B cell (primary cell): Measurements from ENCODE around the gene IL3RA. TPM values are rescaled to one million over a fixed set of nuclear protein-coding genes. Genes with fewer than 3 reads are reported as not detected.

ENCODE experiments used
- ATAC-seq: fragments of 200-7000 bp; cut with Tn5 transposase; one replicate; pipeline ENCODE4 v1.10.0; 2021; ENCODE audit warnings: low read depth, mild to moderate bottlenecking, moderate number of reproducible peaks, moderate library complexity
- CTCF ChIA-PET: fragments of 350-600 bp; sonication (Branson Sonifier 250); formaldehyde crosslinking; loops from one replicate; lab custom pipeline; 2021; ENCODE audit warnings: antibody characterized with exemption, inconsistent platforms; lab: Charles Lee
- POLR2A ChIA-PET: fragments of 350-600 bp; sonication (Branson Sonifier 250); formaldehyde crosslinking; loops from one replicate; lab custom pipeline; 2021; ENCODE audit warnings: antibody characterized with exemption; lab: Charles Lee
- DNase-seq: peaks from one replicate; pipeline ENCODE4 v3.0.0; 2013
- H2AFZ ChIP-seq: 2 replicates; pipeline ENCODE4 v1.6.1; 2012; ENCODE audit warnings: mild to moderate bottlenecking, low read depth, low read length; ENCODE audit not compliant: insufficient read depth, poor library complexity, severe bottlenecking
- H3K27ac ChIP-seq, 2 donors: 1 replicate in 1 of 2; 2 replicates in 1 of 2; pipeline ENCODE4 v1.5.1; 2012 to 2013; ENCODE audit warnings: low read length in 2 of 2, mild to moderate bottlenecking in 2 of 2, moderate library complexity in 1 of 2
- H3K27me3 ChIP-seq, 4 experiments: fragments of 200-600 bp in 1 of 4; sonication (generic) in 1 of 4; replicated peaks in 1 of 4; 1 replicate in 2 of 4; 2 replicates in 2 of 4; pipeline versions ENCODE4 v1.6.1 to v1.7.0; 2013 to 2016; ENCODE audit warnings: low read length in 3 of 4, mild to moderate bottlenecking in 2 of 4, mixed read lengths in 1 of 4, moderate library complexity in 1 of 4; ENCODE audit not compliant: insufficient read depth in 4 of 4, control insufficient read depth in 3 of 4; ENCODE audit errors: control extremely low read depth in 1 of 4
- H3K36me3 ChIP-seq, 2 experiments: replicated peaks in 1 of 2; 1 replicate in 1 of 2; 2 replicates in 1 of 2; pipeline versions ENCODE4 v1.6.1 to v1.7.1; 2013; ENCODE audit warnings: low read length in 1 of 2; ENCODE audit not compliant: insufficient read depth in 2 of 2, control insufficient read depth in 1 of 2; ENCODE audit errors: control extremely low read depth in 1 of 2, extremely low read depth in 1 of 2
- H3K4me1 ChIP-seq, 2 donors: fragments of 200-600 bp in 1 of 2; sonication (generic) in 1 of 2; 1 replicate in 1 of 2; 2 replicates in 1 of 2; pipeline versions ENCODE4 v1.5.1 to v1.6.1; 2013 to 2017; ENCODE audit warnings: low read length in 2 of 2; ENCODE audit not compliant: control insufficient read depth in 2 of 2, insufficient read depth in 2 of 2
- H3K4me2 ChIP-seq: replicated peaks from 2 replicates; pipeline ENCODE3; 2012; ENCODE audit warnings: mild to moderate bottlenecking, low read depth, low read length; ENCODE audit not compliant: poor library complexity, severe bottlenecking
- H3K4me3 ChIP-seq, 5 experiments: fragments of 200-600 bp in 1 of 5; sonication (generic) in 1 of 5; 1 replicate in 3 of 5; 2 replicates in 2 of 5; pipeline versions ENCODE4 v1.5.1 to v1.7.0; 2011 to 2016; ENCODE audit warnings: low read length in 4 of 5, mild to moderate bottlenecking in 4 of 5, low read depth in 2 of 5, control low read depth in 1 of 5, moderate library complexity in 1 of 5; ENCODE audit not compliant: insufficient read depth in 1 of 5; ENCODE audit errors: control extremely low read depth in 1 of 5, extremely low read depth in 1 of 5
- H3K79me2 ChIP-seq: fragments of 200-600 bp; sonication (generic); one replicate; pipeline ENCODE4 v1.6.0; 2016; ENCODE audit warnings: low read length; ENCODE audit not compliant: control insufficient read depth, insufficient read depth
- H3K9ac ChIP-seq: fragments of 200-600 bp; sonication (generic); 2 replicates; pipeline ENCODE4 v1.6.1; 2017; ENCODE audit warnings: mild to moderate bottlenecking, low read length, moderate library complexity
- H3K9me3 ChIP-seq, 3 donors: one replicate each; pipeline versions ENCODE4 v1.6.1 to v1.7.1; 2013; ENCODE audit warnings: low read length in 2 of 3; ENCODE audit not compliant: control insufficient read depth in 2 of 3, insufficient read depth in 1 of 3; ENCODE audit errors: control extremely low read depth in 1 of 3
- H4K20me1 ChIP-seq: 2 replicates; pipeline ENCODE4 v1.6.0; 2012; ENCODE audit warnings: mild to moderate bottlenecking, low read length; ENCODE audit not compliant: insufficient read depth, control insufficient read depth, poor library complexity, severe bottlenecking
- H3K27ac Mint-ChIP-seq: one replicate; pipeline ENCODE4 v1.8.0; 2021; ENCODE audit warnings: mixed read lengths
- H3K27me3 Mint-ChIP-seq: one replicate; pipeline ENCODE4 v1.8.0; 2021; ENCODE audit warnings: mixed read lengths
- H3K4me1 Mint-ChIP-seq: one replicate; pipeline ENCODE4 v1.8.0; 2021; ENCODE audit warnings: mixed read lengths
- H3K4me3 Mint-ChIP-seq: one replicate; pipeline ENCODE4 v1.8.0; 2021; ENCODE audit warnings: mixed read lengths
- H3K9me3 Mint-ChIP-seq: one replicate; pipeline ENCODE4 v1.8.0; 2022; ENCODE audit warnings: mixed read lengths; ENCODE audit not compliant: insufficient read depth
- CTCF ChIP-seq: fragments of 200-600 bp; IDR thresholded peaks from one replicate; pipeline ENCODE4 v1.8.0; 2022; ENCODE audit warnings: antibody characterized with exemption, mild to moderate bottlenecking
- EZH2 ChIP-seq: IDR thresholded peaks from 2 replicates; pipeline ENCODE4 v1.6.1; 2012; ENCODE audit warnings: borderline replicate concordance, low read depth, mild to moderate bottlenecking, moderate library complexity, low read length; ENCODE audit not compliant: insufficient read depth, poor library complexity, severe bottlenecking
- WGBS: methylation state at CpG from one replicate; pipeline ENCODE4 v1.1.5; 2013; ENCODE audit warnings: missing lambda C conversion rate; ENCODE audit not compliant: insufficient coverage; 5-methylcytosine and 5-hydroxymethylcytosine counted together
- intact Hi-C: fragments of 100-400 bp; cut with micrococcal nuclease; formaldehyde crosslinking; loops from one replicate; pipeline ENCODE4 v1.10.0; 2022
- polyA plus RNA-seq: library from polyadenylated mRNA; depleted of rRNA; stranded (reverse); fragments of >200 nt; gene quantifications from 2 replicates; pipeline ENCODE4 v1.2.3, GENCODE V29; 2012
- total RNA-seq, 2 donors: library from RNA; stranded (reverse); fragments of 120-200 nt in 1 of 2; gene quantifications; 1 replicate in 1 of 2; 2 replicates in 1 of 2; pipeline versions ENCODE4 v1.2.3 to v1.2.4, GENCODE V29; 2013 to 2022

The IL3RA gene
- total and polyA plus RNA-seq, 2 donors (not counting 1 experiment from before 2014, with no cell fraction given) = 1.6 to 31.6 TPM

GRCh38 chrX:1358793-1359476 lies 22.4 kb downstream of the IL3RA start:
- ChIA-PET CTCF (no interaction called here), POLR2A (no interaction called here)
- Histone ChIP-seq H3K27me3 (no peaks in the 10 kb centered on the region), H3K9ac (no peak overlapping the region), H3K27ac (no peak overlapping the region), H3K9me3 (peaks cover 0 to 16% (median 0%) of the 10 kb centered on the region in 3 donors), H3K36me3 (peaks cover 0 to 9% of the 10 kb centered on the region in 2 experiments), H3K79me2 (no peaks in the 10 kb centered on the region), H3K4me3 (no peak overlapping the region), H3K4me1 (no peaks in the 10 kb centered on the region), H4K20me1 (no peaks in the 10 kb centered on the region), H3K4me2 (no peak overlapping the region), H2AFZ (no peak overlapping the region)
- Mint-ChIP-seq H3K4me3 (no peak overlapping the region), H3K27me3 (no peaks in the 10 kb centered on the region), H3K9me3 (no peaks in the 10 kb centered on the region), H3K4me1 (no peaks in the 10 kb centered on the region), H3K27ac (no peak overlapping the region)
- no peak for DNase-seq
- intact Hi-C loops = no loop called here
- TF ChIP-seq EZH2 (no peak), CTCF (no peak)
- WGBS = 83% methylated on average over 3 of the region's 6 CpGs
- ATAC-seq = no peak

DNA sequence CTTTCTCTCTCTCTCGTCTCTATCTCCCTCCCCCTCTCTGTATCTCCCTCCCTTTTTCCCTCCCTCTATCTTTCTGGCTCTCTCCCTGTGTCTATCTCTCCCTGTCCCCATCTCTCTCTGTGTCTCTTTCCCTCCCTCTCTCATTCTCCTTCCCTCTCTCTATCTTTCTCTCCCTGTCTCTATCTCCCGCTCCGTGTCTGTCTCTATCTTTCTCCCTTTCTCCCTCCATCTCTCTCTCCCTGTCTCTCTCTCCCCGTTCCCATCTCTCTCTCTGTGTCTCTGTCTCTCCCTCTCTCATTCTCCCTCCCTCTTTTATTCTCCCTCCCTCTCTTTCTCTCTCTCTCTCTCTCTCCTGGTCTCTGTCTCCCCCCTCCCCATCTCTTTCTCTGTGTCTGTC lies 22.9 kb downstream of the IL3RA start:
- Mint-ChIP-seq H3K27me3 (no peaks in the 10 kb centered on the region), H3K4me3 (no peak overlapping the region), H3K27ac (no peak overlapping the region), H3K9me3 (no peaks in the 10 kb centered on the region), H3K4me1 (no peaks in the 10 kb centered on the region)
- H2AFZ ChIP-seq = no peak overlapping the region
- H3K27ac ChIP-seq = no peak overlapping the region
- DNase-seq = no peak
- H3K4me1 ChIP-seq = no peaks in the 10 kb centered on the region
- WGBS = 87% methylated on average over 4 of the region's 4 CpGs
- H3K9me3 ChIP-seq = peaks cover 0 to 16% (median 0%) of the 10 kb centered on the region in 3 donors
- H3K79me2 ChIP-seq = no peaks in the 10 kb centered on the region
- no peak overlapping the region for H3K4me2 ChIP-seq
- H3K9ac ChIP-seq = no peak overlapping the region
- intact Hi-C loops = no loop called here
- no peaks in the 10 kb centered on the region for H4K20me1 ChIP-seq
- no peak for TF ChIP-seq CTCF
- TF ChIP-seq EZH2 = no peak
- H3K27me3 ChIP-seq = no peaks in the 10 kb centered on the region
- no peak for ATAC-seq
- POLR2A ChIA-PET = no interaction called here
- CTCF ChIA-PET = no interaction called here
- H3K4me3 ChIP-seq = no peak overlapping the region
- peaks cover 0 to 9% of the 10 kb centered on the region in 2 experiments for H3K36me3 ChIP-seq
